ENCODE results near the gene BRD3.

Gene BRD3

DNA sequence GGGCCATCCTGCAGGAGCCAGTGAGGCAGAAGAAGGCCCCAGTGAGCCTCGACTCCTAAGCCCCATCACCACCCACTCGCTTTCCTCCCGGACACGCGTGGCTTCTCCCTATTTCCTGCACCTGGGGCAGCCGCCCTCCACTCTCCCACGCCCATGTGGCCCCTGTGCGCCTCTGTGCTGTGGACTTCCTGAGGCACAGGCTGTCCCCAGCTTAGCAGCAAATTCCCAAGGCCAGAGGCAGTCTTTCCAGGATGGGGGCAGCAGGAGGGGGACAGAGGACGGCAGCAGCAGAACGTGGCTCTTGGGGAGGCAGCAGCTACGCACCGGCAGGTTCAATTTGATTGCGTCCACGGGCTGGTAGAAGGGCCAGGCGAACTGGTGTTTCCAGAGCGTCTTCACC is 14.9 kb downstream of the BRD3 start:
- TF ChIP-seq, protein P1, sequence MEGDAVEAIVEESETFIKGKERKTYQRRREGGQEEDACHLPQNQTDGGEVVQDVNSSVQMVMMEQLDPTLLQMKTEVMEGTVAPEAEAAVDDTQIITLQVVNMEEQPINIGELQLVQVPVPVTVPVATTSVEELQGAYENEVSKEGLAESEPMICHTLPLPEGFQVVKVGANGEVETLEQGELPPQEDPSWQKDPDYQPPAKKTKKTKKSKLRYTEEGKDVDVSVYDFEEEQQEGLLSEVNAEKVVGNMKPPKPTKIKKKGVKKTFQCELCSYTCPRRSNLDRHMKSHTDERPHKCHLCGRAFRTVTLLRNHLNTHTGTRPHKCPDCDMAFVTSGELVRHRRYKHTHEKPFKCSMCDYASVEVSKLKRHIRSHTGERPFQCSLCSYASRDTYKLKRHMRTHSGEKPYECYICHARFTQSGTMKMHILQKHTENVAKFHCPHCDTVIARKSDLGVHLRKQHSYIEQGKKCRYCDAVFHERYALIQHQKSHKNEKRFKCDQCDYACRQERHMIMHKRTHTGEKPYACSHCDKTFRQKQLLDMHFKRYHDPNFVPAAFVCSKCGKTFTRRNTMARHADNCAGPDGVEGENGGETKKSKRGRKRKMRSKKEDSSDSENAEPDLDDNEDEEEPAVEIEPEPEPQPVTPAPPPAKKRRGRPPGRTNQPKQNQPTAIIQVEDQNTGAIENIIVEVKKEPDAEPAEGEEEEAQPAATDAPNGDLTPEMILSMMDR (IDR thresholded peaks at IDR 0.05; ENCODE audit: poor library complexity, severe bottlenecking) = no peak
- no peaks in the 10 kb centered on the region for H3K9me3 ChIP-seq (ENCODE audit: severe bottlenecking)
- no peak overlapping the region for H3K27ac ChIP-seq (ENCODE audit: poor library complexity, severe bottlenecking)
- DNase-seq (ENCODE audit: low spot score) = peak; percentile 47
- no peak for ATAC-seq (ENCODE audit: low read depth)
- no peak overlapping the region for H3K4me3 ChIP-seq (ENCODE audit: severe bottlenecking)
- H3K4me1 ChIP-seq (ENCODE audit: insufficient read depth, poor library complexity, severe bottlenecking) = peaks cover 15% of the 10 kb centered on the region
- H3K27me3 ChIP-seq (ENCODE audit: insufficient read depth, poor library complexity, severe bottlenecking) = no peaks in the 10 kb centered on the region
- H3K36me3 ChIP-seq (ENCODE audit: low read depth) = peaks cover 38% of the 10 kb centered on the region

DNA sequence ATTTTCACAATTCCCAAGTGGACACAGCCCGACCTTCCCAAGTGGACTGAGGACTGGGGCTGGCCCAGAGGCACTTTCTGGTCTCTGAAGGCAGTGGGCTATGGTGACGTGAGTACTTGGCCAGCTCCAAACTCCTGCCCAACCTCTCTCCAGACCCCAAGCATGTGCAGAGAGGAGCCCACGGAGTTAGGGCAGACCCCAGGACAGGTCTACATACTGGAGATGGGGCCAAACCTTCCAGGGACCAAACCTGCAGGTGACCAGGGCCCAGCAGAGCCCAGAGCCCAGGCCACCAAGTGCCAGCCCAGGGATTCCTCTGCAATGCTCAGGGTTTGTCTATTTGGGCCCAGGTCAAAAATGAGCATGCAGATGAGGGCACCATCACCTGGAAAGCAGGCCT is 15.3 kb downstream of the BRD3 start:
- peak; percentile 28 for DNase-seq (ENCODE audit: low spot score)

DNA sequence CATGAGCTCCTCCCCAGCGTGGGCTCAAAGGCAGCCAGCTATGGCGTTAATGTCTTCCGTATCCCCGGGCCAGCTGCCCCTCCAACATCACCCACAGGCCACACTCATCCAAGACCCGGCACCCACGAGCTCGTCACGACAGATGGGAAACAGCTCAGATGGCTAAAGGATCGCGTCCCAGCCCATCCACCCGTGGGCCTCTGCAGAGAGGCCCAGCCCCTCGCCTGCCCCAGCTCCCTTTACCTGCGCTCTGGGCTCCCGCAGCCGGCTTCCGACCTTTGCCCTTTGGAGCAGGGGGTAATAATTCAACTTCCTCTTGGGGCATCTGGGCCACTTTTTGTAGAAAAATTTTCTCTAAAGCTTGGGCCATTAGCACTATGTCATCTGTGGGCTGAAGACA is 16.5 kb downstream of the BRD3 start:
- Histone ChIP-seq H3K4me1 (ENCODE audit: insufficient read depth, poor library complexity, severe bottlenecking) (peaks cover 9% of the 10 kb centered on the region), H3K4me3 (ENCODE audit: severe bottlenecking) (no peak overlapping the region), H3K36me3 (ENCODE audit: low read depth) (peaks cover 48% of the 10 kb centered on the region), H3K27ac (ENCODE audit: poor library complexity, severe bottlenecking) (no peak overlapping the region), H3K9me3 (ENCODE audit: severe bottlenecking) (no peaks in the 10 kb centered on the region), H3K27me3 (ENCODE audit: insufficient read depth, poor library complexity, severe bottlenecking) (no peaks in the 10 kb centered on the region)
- DNase-seq (ENCODE audit: low spot score) (no peak), ATAC-seq (ENCODE audit: low read depth) (no peak)
- TF ChIP-seq, protein P1 (IDR thresholded peaks at IDR 0.05; ENCODE audit: poor library complexity, severe bottlenecking) = no peak

More for the DNA sequence above, 15.3 kb downstream of the BRD3 start:
- TF ChIP-seq, protein P1 (IDR thresholded peaks at IDR 0.05; ENCODE audit: poor library complexity, severe bottlenecking) = no peak
- no peak for ATAC-seq (ENCODE audit: low read depth)
- Histone ChIP-seq H3K36me3 (ENCODE audit: low read depth) (peaks cover 42% of the 10 kb centered on the region), H3K9me3 (ENCODE audit: severe bottlenecking) (no peaks in the 10 kb centered on the region), H3K4me1 (ENCODE audit: insufficient read depth, poor library complexity, severe bottlenecking) (peaks cover 15% of the 10 kb centered on the region), H3K4me3 (ENCODE audit: severe bottlenecking) (no peak overlapping the region), H3K27ac (ENCODE audit: poor library complexity, severe bottlenecking) (no peak overlapping the region), H3K27me3 (ENCODE audit: insufficient read depth, poor library complexity, severe bottlenecking) (no peaks in the 10 kb centered on the region)

DNA sequence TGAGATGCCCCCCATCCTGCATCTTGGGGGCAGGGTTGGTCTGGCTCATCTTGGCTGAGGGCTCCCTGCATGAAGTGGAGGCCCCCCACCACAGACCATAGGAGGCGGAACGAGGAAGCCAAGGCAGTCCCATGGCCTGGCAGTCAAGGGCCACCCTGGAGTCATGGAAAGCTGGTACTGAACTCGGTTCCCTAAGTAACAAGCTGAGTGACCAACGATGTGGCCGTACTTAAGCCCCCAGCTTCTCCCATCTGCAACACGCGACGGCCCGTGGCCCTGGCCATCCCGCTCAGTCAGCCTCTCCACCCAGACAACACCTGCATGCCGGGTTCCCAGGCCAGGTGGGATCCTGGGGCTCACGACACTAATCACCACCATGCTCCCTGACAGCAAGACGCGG is 17.1 kb downstream of the BRD3 start:
- Histone ChIP-seq H3K4me3 (ENCODE audit: severe bottlenecking) (no peak overlapping the region), H3K9me3 (ENCODE audit: severe bottlenecking) (no peaks in the 10 kb centered on the region), H3K27me3 (ENCODE audit: insufficient read depth, poor library complexity, severe bottlenecking) (no peaks in the 10 kb centered on the region), H3K4me1 (ENCODE audit: insufficient read depth, poor library complexity, severe bottlenecking) (peaks cover 3% of the 10 kb centered on the region), H3K27ac (ENCODE audit: poor library complexity, severe bottlenecking) (no peak overlapping the region), H3K36me3 (ENCODE audit: low read depth) (peaks cover 52% of the 10 kb centered on the region)
- ATAC-seq (ENCODE audit: low read depth) (no peak), DNase-seq (ENCODE audit: low spot score) (no peak)
- TF ChIP-seq, protein P1 (IDR thresholded peaks at IDR 0.05; ENCODE audit: poor library complexity, severe bottlenecking) = no peak

DNA sequence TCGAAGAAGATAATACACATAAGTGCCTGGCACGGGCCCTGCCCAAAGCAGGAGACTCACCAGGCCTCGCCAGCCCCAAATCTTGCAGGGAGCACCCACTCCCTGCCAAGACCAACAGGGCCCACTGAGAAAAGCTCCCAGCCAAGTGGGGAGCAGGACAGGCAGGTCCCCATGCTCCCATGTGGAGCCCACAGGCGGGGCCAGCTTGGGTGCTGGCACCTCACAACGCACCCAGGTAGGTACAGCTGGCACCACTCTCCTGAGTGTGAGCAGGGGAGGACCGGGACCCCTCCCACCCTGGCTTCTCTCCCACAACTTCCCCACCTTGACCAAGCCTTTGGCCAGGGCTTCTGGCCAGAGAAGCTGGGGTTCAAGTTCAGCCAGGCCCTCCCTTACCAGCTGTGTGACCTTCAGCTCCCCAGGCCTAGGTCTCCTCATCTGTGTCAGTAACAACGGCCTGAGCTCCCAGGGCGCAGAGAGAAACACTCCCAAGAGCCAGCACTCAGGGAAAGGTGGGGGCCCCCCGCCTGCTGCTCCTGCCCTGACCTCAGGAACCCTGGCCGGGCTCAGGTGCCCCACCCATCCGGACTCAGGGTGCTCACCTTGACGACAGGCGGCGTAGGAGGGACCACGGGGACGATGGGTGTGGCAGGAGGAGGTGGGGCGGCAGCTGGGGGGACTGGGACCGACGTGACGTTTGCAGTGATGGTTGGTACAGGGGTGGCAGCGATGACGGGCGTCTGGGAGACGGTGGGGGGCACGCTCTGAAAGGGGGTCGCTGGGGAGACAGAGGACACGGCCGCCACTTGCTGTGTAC is 17.8 kb downstream of the BRD3 start:
- no peak overlapping the region for H3K27ac ChIP-seq (ENCODE audit: poor library complexity, severe bottlenecking)
- peaks cover 59% of the 10 kb centered on the region for H3K36me3 ChIP-seq (ENCODE audit: low read depth)
- H3K9me3 ChIP-seq (ENCODE audit: severe bottlenecking) = no peaks in the 10 kb centered on the region
- H3K27me3 ChIP-seq (ENCODE audit: insufficient read depth, poor library complexity, severe bottlenecking) = no peaks in the 10 kb centered on the region
- TF ChIP-seq, protein P1 (IDR thresholded peaks at IDR 0.05; ENCODE audit: poor library complexity, severe bottlenecking) = no peak
- no peak for DNase-seq (ENCODE audit: low spot score)
- H3K4me1 ChIP-seq (ENCODE audit: insufficient read depth, poor library complexity, severe bottlenecking) = no peaks in the 10 kb centered on the region
- ATAC-seq (ENCODE audit: low read depth) = no peak
- no peak overlapping the region for H3K4me3 ChIP-seq (ENCODE audit: severe bottlenecking)
